CD4-positive, alpha-beta T cell treated with Interleukin-21 for 1 hour (primary cell): ENCODE measurements around the gene AGTR1.

Experiments used
- DNase-seq: peaks from one replicate; pipeline ENCODE4 v3.0.0-alpha.2; 2020

The AGTR1 gene

GRCh38 chr3:148697306-148698189, at the start of gene AGTR1:
Gene AGTR1 (plus strand): TSS chr3:148697903. CDS start chr3:148741036, 43,133 bp downstream.
- no peak for DNase-seq

DNA sequence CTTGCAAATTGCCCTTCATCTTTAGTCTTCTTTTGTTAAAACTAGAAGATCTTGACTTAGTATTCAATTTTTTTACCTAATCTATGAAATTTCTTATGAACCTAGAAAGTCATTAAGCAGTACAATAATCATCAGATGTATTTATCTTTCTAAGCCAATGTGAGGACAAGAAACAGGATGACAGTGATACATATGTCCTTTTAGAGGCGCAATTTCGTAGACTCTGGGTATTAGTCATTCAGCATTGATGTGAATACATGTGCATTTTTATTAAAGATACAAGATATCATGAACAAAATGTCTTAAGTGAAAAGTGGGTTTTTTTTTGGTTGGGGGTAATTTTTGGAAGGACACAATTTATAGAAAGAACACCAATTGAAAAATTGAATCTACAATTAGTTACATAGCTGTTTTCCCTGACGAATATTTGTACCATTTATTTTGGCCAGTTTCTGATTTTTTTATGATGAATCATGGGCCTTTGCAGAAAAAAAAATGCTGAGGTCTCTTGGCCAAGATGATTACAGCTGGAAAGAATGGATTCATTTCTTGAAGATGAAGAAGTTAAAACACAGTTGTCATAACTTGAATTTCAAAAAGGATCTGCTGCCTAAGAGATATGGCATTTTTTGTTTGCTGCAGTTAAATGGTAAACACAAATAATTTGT, 48.9 kb upstream of the AGTR1 start:
- DNase-seq: no peak

- DNase-seq: no peak
Observed at GRCh38 chr3:148651549-148651948, 46.2 kb upstream of the AGTR1 start.

DNA sequence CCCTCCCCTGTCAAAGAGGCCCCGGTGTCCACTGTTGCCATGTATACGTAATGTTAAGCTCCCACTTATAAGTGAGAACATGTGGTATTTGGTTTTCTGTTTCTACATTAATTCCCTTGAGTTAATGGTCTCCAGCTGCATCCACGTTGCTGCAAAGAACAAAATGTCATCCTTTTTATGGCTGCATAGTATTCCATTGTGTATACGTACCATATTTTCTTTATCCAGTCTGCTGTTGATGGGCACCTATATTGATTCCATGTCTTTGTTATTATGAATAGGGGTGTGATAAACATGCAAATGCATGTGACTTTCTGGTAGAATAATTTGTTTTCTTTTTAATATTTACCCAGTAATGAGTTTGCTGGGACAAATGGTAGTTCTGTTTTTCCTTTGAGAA, 43.3 kb upstream of the AGTR1 start:
- DNase-seq: no peak

DNA sequence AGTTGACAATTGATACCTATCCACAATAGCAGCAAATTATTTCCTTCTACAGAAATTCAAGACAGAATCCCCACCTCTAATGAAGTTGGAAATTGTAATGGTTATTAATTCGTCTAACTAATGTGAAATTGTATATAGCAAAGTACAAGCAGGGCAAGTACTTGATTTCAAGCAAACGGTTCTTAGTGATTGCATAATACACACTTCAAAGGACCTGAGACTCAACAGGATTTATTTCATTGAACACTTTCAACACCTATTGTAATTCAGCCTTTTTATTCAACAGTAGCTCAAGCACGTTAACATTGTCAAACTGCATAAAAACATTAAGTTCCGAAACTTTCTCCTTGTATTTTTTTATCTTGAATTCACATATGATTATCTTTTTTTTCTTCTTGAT, 40.2 kb upstream of the AGTR1 start:
- no peak for DNase-seq

DNA sequence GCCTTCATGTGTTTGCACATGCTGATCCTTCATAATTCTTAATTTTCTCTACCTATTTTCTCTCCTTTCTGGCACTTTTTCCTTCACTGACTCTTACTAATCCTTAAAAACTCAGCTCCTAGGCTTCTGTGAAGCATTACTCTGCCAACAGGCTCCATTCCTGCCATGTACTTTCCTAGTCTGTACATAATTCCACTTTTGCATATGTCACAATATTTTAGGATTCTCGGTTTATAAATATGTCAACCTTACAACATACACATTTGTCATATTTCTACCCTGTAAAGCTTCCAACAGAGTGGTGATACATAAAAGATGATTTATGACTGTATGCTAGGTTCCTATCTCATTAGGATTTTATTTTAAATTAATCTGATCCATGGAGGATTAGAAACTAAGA, 38.2 kb upstream of the AGTR1 start:
- no peak for DNase-seq

- DNase-seq: no peak
Observed at GRCh38 chr3:148680289-148680688, 17.4 kb upstream of the AGTR1 start.

GRCh38 chr3:148681080-148681479, 16.6 kb upstream of the AGTR1 start:
- no peak for DNase-seq

- DNase-seq: no peak
Observed at GRCh38 chr3:148682997-148683396, 14.7 kb upstream of the AGTR1 start.

DNA sequence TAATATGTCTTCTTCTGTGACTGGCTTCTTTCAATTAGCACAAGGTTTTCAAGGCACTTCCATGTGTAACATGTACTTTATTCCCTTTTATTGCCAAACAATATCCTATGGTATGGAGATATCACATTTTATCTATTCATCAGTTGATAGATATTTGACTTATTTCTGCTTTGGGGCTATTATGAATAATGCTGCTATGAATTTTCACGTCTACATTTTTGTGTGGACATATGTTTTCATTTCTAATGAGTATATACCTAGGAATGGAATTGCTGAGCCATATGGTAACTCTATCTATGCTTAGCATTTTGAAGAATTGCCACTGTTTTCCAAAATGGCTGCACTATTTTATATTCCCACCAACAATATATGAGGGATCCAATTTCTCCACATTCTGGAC, 3.6 kb upstream of the AGTR1 start:
- no peak for DNase-seq

DNA sequence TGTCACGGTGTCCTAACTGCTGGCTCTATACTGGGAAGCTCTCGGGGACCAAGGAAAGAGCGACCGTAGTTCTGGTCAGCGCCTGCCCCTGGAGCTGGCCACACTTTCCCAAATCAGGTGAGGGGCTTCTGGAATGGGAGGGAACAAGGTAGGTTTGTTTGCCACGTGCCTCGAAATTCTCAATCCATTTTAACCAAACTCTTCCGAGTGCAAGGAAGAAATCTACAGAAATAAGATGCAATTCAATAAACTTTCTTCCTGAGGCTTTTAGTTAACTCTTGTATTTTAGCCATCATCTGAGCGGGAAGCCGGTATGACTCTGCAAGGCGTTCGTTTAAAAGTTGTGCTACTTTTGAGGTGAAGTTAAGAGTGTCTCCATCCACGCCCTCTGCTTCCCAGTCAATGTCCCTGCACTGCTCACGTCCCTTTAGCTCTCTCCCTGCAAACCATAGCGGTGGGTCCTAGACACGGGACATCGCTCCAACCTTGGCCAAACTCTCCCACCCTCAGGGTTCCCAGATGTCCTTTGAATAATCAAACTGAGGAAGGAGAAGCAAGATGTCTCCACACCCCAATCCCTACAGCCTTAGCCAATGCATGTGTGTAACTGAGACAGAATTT, 597 bp downstream of the AGTR1 start:
- no peak for DNase-seq

DNA sequence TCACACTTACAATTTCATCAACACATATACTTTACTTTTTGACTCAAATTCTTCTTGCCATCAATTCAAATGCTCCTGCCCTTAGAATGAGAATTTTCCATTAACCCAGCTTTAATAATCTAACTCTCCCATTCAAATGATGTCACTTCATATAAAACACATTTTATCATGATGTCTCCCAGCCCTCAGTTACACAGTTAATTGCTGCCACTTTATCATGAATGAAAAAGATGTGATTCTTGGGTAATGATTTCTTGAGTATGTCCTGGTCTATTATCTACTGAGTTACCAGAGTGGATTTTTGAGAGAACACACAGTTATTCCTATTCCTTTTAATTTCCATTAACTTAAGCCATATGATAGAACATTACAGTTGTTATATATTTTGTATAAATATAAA, 7.6 kb downstream of the AGTR1 start:
- DNase-seq: no peak

GRCh38 chr3:148707601-148708380, 10.1 kb downstream of the AGTR1 start:
- no peak for DNase-seq

DNA sequence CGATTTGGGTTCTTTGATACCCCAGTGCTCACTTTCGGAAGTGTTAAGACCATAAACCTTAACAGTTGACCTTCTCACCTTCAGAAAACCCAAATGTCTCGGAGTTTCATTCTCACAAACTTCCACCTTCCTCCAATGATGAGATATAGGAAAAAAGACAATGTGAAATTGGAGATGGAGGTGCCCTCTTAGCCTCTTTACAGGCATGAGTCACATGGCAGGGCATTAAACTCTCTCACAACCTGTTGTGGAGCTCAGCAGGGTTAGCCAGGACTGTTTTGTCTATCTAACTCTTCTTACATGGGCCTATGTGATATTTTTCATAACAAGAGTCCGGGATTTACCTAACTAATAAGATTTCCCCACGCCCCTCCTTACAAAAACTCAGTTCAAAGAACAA, 10.7 kb downstream of the AGTR1 start:
- DNase-seq: no peak

GRCh38 chr3:148709560-148710253, 12.0 kb downstream of the AGTR1 start:
- no peak for DNase-seq

DNA sequence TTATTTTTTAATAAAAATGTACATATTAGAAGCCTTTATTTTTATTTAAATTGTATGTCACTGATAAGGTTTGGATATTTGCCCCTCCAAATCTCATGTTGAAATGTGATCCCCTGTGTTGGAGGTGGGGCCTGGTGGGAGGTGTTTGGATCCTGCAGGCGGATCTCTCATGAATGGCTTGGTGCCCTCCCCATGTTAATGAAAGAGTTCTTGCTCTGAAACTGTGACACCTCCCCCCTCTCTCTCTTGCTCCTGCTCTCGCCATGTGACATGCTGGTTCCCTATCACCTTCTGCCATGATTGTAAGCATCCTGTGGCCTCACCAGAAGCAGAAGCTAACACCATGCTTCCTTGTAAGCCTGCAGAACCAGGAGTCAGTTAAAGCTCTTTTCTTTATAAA, 13.0 kb downstream of the AGTR1 start:
- no peak for DNase-seq

GRCh38 chr3:148711981-148712666, 14.4 kb downstream of the AGTR1 start:
- no peak for DNase-seq

GRCh38 chr3:148714521-148714920, 16.8 kb downstream of the AGTR1 start:
- DNase-seq: no peak

- DNase-seq: no peak
Observed at GRCh38 chr3:148716657-148717056, 19.0 kb downstream of the AGTR1 start.

DNA sequence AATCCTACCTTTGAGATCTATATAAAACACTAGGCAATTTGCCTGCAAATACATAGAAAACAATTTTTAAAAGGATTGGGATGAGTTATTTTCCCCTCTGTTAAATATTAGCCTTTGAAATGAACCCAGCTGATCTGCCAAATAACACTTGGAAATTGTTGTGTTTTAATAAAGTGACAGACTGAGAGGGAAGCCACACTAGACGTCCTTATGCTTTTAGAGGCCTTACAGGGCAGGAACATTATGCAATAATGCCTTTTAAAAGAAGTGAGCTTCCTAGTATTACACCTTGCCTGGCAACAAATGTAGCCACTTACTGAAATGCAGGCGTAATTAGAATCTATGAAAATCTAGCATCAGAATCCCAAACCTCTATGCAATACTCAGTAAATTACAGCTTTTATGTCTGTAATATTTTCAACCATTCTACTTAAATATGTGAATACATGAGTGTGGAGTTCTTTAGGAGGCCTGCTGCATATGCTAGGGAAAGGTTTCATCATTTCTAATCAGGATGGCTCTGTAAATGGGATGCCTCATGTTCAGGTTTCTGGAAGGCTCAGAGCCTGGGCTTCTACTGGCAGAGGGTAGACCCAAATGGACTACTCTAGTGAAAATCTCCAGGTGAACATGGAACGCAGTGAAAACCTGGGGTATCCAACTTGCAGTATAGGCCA, 20.3 kb downstream of the AGTR1 start:
- DNase-seq: no peak
